Activated T-cell treated with anti-CD3 and anti-CD28 coated beads, Interleukin-2, amount 50 U/mL, for 4 hours (primary cell): Measurements from ENCODE around the gene PLEKHM1. TPM values are rescaled to one million over a fixed set of nuclear protein-coding genes. Genes with fewer than 3 reads are reported as not detected.

Source experiments
- ATAC-seq, 2 donors: fragments of 200-7000 bp; cut with Tn5 transposase; one replicate each; pipeline ENCODE4 v1.10.0; 2021
- DNase-seq: peaks from one replicate; pipeline ENCODE4 v3.0.0-alpha.2; 2020
- H3K27me3 Mint-ChIP-seq: one replicate; pipeline ENCODE4 v1.8.0; 2021; ENCODE audit warnings: low read depth, mixed read lengths
- H3K36me3 Mint-ChIP-seq: one replicate; pipeline ENCODE4 v1.8.0; 2022; ENCODE audit warnings: mixed read lengths; ENCODE audit not compliant: insufficient read depth
- H3K4me1 Mint-ChIP-seq: one replicate; pipeline ENCODE4 v1.8.0; 2021; ENCODE audit warnings: low read depth, mixed read lengths
- H3K4me3 Mint-ChIP-seq: one replicate; pipeline ENCODE4 v1.8.0; 2021; ENCODE audit warnings: mild to moderate bottlenecking, moderate library complexity, mixed read lengths
- H3K9me3 Mint-ChIP-seq: one replicate; pipeline ENCODE4 v1.8.0; 2021; ENCODE audit warnings: mixed read lengths
- total RNA-seq, 3 donors: library from RNA; stranded (reverse); gene quantifications; one replicate each; pipeline ENCODE4 v1.2.1, GENCODE V29; 2021

Gene PLEKHM1
- total RNA-seq, 3 donors from 2014 or later: 26.2 to 32.4 (median 28.6) TPM

DNA sequence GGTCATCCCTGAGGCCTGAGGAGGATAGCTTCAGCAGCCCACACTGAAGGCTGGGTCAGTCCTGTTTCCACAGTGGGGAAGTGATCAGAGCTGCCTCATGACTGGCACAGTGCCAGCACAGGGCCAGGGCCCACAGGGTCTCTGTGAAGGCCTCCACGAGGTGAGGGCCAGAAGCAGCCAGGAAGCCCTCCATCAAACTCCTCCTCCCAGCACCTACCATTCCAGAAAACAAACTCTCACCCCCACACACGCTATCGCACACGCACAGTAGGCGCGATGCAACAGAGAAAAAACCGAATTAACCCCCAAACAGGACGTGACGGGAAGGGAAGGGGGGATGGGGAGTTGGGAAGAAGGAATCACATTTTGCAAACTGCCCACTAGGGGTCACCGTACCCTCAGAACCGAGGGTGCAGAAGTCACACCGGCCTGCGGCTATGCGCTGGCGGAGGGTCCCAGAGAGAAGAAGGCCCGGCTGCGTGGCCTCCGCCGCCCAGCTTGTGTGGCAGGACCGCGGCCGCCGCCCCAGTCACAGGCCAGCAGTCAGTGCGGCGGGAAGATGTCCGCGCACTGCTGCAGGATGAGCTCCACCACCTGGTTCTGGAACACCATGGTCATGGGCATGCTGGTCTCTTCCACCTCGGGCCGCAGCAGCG is 95.5 kb downstream of the PLEKHM1 start:
- Mint-ChIP-seq H3K9me3 (no peaks in the 10 kb centered on the region), H3K4me1 (no peaks in the 10 kb centered on the region), H3K36me3 (peaks cover 19% of the 10 kb centered on the region)

DNA sequence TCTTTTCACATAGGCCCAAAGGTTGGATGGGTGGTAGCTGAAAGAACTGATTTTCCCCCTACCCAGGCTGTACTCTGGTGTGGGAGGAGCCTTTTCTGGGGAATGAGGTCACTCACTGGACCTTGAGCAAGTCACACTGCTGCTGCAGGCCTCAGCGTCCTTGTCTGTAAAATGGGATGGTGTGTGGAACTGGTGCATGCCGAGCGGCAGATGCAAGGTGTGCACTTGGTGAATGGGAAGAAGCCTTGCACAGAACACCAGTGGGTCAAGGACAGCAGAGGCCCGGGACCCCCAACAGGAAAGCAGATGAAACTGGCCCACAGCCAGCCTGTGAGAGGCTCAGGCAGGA is 96.0 kb downstream of the PLEKHM1 start:
- H3K36me3 Mint-ChIP-seq: peaks cover 19% of the 10 kb centered on the region

More for the DNA sequence above, 95.5 kb downstream of the PLEKHM1 start:
- H3K27me3 Mint-ChIP-seq: no peaks in the 10 kb centered on the region
- peak; percentile 46 to 55 for ATAC-seq
- peak; percentile 35 for DNase-seq
- no peak overlapping the region for H3K4me3 Mint-ChIP-seq

DNA sequence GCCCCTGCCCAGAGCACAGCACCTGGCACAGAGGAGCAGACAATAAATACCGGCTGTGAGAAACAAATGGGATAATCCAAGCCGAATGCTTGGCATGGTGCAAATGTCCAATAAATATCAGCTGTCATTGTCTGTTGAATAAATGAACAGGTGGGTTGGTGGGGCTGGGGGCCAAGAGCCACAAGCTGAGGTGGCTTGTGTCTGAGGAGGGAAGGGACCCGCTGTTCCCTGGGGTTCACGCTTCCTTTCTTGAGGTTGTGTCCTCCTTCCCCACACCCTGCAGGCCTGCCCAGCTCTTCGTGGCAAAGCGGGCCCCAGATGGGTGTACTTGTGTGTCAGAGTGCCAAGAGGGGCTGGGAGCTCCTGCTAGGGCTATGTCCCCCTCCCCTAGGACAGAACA is 96.4 kb downstream of the PLEKHM1 start:
- ATAC-seq (no peak), DNase-seq (no peak)
- Mint-ChIP-seq H3K9me3 (no peaks in the 10 kb centered on the region), H3K36me3 (peaks cover 15% of the 10 kb centered on the region), H3K4me1 (no peaks in the 10 kb centered on the region), H3K4me3 (no peak overlapping the region), H3K27me3 (no peaks in the 10 kb centered on the region)

More for the DNA sequence above, 96.0 kb downstream of the PLEKHM1 start:
- H3K4me3 Mint-ChIP-seq: no peak overlapping the region
- ATAC-seq (no peak), DNase-seq (no peak)
- no peaks in the 10 kb centered on the region for H3K27me3 Mint-ChIP-seq
- H3K9me3 Mint-ChIP-seq: no peaks in the 10 kb centered on the region
- H3K4me1 Mint-ChIP-seq: no peaks in the 10 kb centered on the region

DNA sequence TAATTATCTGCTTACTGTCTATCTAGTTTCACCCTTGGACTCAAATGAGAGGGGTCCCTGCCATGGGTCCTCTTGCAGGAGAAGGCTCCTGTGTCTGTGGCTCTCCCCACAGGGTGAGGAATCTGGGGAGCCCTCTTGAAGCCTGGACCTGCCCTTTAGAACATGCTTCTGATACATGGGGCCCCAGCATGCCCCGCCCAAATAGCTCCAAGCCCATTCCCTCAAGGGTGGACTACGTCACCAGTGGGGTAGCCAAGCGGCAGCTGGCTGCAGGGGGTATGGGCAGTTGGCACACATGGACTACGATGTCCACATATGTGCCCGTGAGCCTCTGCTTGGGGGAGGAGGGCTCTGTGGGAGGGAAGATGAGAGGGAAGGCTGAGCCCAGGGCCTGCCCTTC is 97.1 kb downstream of the PLEKHM1 start:
- no peak overlapping the region for H3K4me3 Mint-ChIP-seq
- peaks cover 10% of the 10 kb centered on the region for H3K36me3 Mint-ChIP-seq

DNA sequence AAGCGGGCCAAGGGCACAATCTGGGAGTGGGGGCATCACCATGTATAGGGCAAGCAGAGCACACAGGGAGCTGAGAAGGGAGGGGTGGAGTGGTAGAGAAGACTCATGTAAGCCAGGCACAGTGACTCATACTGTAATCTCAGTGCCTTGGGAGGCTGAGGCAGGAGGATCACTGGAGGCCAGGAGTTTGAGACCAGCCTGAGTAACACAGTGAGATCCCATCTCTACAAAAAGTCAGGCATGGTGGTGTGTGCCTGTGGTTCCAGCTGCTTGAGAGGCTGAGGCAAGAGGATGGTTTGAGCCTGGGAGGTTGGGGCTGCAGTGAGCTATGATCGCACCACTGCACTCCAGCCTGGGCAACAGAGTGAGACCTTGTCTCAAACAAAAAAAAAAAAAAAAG is 98.6 kb downstream of the PLEKHM1 start:
- no peak for ATAC-seq
- no peak overlapping the region for H3K4me3 Mint-ChIP-seq

More for the DNA sequence above, 97.1 kb downstream of the PLEKHM1 start:
- ATAC-seq (no peak), DNase-seq (no peak)
- Mint-ChIP-seq H3K4me1 (peaks cover 5% of the 10 kb centered on the region), H3K27me3 (peaks cover 3% of the 10 kb centered on the region), H3K9me3 (no peaks in the 10 kb centered on the region)

DNA sequence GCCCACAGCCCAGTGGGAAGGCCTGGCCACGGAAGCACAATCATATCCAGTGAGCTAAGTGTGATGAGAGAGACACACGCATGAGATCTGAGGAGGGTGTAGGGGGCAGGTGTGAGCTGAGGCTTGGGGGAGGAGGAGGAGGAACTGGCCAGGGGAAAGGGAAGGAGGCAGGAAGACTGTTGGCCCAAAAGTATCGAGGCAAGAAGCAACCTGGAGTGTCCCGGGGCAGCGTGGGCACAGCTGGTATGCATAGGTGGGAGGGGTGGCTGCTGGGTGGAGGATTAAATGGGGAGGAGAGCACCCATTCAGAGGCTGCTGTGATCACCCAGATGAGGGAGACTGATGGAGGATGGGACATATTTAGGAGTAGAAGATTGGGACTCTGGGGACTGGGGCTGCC is 99.2 kb downstream of the PLEKHM1 start:
- DNase-seq (no peak), ATAC-seq (no peak)
- H3K36me3 Mint-ChIP-seq: no peaks in the 10 kb centered on the region
- no peak overlapping the region for H3K4me3 Mint-ChIP-seq
- H3K27me3 Mint-ChIP-seq: peaks cover 10% of the 10 kb centered on the region
- H3K4me1 Mint-ChIP-seq: peaks cover 5% of the 10 kb centered on the region
- no peaks in the 10 kb centered on the region for H3K9me3 Mint-ChIP-seq

More for the DNA sequence above, 98.6 kb downstream of the PLEKHM1 start:
- H3K4me1 Mint-ChIP-seq: peaks cover 5% of the 10 kb centered on the region
- H3K36me3 Mint-ChIP-seq: peaks cover 2% of the 10 kb centered on the region
- peaks cover 10% of the 10 kb centered on the region for H3K27me3 Mint-ChIP-seq
- H3K9me3 Mint-ChIP-seq: no peaks in the 10 kb centered on the region
- no peak for DNase-seq

DNA sequence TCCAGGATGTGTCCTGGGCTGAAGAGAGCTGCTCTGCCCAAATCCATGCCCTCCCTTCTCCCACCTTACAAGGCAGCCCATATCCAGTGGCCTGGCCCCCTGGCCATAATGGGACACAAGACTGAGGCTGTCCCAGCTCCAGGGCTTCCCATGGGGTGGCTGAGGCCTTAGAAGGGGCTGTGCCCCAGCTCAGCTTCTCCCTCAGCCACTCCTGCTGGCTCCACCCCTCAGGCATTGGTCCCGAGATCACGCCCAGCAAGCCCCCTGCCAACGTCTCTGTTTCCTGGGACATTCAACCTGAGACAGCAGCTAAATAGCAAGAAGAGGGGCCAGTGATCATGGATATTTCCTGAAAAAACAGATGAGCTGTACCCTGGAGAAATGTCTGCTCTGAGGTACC is 101.2 kb downstream of the PLEKHM1 start:
- H3K9me3 Mint-ChIP-seq: no peaks in the 10 kb centered on the region
- peaks cover 8% of the 10 kb centered on the region for H3K4me1 Mint-ChIP-seq
- DNase-seq (no peak), ATAC-seq (no peak)
- H3K4me3 Mint-ChIP-seq: no peak overlapping the region
- H3K36me3 Mint-ChIP-seq: no peaks in the 10 kb centered on the region
- peaks cover 10% of the 10 kb centered on the region for H3K27me3 Mint-ChIP-seq

DNA sequence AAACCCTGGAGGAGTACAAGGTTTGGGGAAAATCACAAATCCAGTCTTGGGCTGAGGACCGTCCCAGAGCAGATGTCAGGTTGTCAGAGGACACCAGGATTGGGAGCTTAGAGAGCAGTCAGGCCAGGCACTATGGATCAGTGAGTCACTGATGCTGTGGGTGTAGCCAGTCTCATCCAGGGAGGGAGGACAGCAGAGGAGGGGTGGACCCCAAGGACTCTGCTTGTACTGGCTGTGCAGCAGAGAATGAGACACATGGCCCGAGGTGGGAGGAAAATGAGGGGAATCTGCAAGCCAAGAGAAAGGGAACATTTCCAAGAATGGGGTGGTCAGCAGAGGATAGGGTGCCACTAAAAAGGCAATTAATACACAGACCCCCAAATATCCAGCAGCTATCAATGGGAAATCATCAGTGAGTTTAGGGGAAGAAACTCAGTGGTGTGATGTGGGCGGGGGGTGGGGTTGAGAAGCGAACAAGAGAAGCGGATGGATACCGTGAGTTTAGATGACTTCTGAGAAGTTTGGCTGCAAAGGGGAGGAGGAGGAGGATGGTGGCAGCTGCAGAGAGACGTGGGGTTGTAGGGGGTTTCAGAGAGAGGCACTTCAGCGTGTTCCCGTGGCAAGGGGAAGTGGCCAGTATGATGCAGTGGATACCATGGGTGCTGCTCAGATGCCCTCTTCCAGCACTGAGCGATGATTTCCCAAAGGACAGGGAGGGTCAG is 101.8 kb downstream of the PLEKHM1 start:
- H3K4me1 Mint-ChIP-seq: peaks cover 8% of the 10 kb centered on the region
- H3K9me3 Mint-ChIP-seq: no peaks in the 10 kb centered on the region
- ATAC-seq (no peak), DNase-seq (no peak)
- no peak overlapping the region for H3K4me3 Mint-ChIP-seq
- peaks cover 14% of the 10 kb centered on the region for H3K27me3 Mint-ChIP-seq
- no peaks in the 10 kb centered on the region for H3K36me3 Mint-ChIP-seq

DNA sequence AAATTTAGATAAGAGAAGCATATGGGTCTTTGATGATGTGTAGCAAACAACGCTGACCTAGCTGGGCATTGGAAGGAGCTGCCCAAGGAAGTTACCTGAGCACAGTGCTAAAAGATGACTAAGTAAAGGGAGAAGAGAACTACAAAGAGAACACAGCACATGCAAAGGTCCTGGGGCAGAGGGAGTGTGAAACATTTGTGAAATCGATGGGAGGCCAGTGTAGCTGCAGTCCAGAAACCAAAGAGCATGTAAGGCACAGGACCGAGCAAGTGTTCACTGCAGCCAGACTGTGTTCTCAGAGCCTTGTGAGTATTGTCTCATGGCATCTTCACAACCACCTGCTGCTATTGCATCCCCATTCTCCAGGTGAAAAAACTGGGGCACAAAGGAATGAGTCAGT is 102.8 kb downstream of the PLEKHM1 start:
- Mint-ChIP-seq H3K4me1 (peaks cover 8% of the 10 kb centered on the region), H3K9me3 (no peaks in the 10 kb centered on the region), H3K27me3 (peaks cover 14% of the 10 kb centered on the region)

DNA sequence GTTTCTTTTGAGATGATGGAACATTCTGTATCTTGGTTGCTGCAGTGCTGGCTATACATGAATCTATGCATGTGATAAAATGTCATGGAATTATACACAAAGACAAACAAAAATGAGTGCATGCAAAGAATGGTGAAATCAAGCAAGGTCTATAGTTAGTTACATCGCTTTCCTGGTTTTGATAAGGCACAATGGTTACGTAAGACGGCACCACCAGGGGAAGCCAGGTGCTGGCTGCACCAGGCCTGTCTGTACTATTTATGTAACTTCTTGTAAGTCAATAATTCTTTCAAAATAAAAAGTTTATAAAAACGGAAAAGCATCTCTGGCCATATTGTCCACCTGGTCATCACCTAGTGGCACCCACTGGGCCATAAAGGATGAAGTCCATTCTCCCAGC is 104.3 kb downstream of the PLEKHM1 start:
- DNase-seq (no peak), ATAC-seq (no peak)
- H3K4me3 Mint-ChIP-seq: no peak overlapping the region
- no peaks in the 10 kb centered on the region for H3K36me3 Mint-ChIP-seq
- peaks cover 14% of the 10 kb centered on the region for H3K27me3 Mint-ChIP-seq
- peaks cover 8% of the 10 kb centered on the region for H3K4me1 Mint-ChIP-seq
- H3K9me3 Mint-ChIP-seq: no peaks in the 10 kb centered on the region

More for the DNA sequence above, 102.8 kb downstream of the PLEKHM1 start:
- Mint-ChIP-seq H3K36me3 (no peaks in the 10 kb centered on the region), H3K4me3 (no peak overlapping the region)
- ATAC-seq (no peak), DNase-seq (no peak)

Other genes starting within 250 kb of the PLEKHM1 start
- gene SPATA32, start 228.6 kb downstream of the PLEKHM1 start, total RNA-seq: under 1 TPM; 0.25 to 0.63 (median 0.27) TPM
- 10 to 100 TPM; 76.3 to 88.2 (median 85.8) TPM for gene MAP3K14, start 173.7 kb downstream of the PLEKHM1 start, total RNA-seq
- 10 to 100 TPM; 39.8 to 46.0 (median 44.2) TPM for gene ARHGAP27, start 57.9 kb downstream of the PLEKHM1 start, total RNA-seq